GM21360 (cell line): ENCODE data around the gene TNFAIP8.

Experiments
- ATAC-seq: cut with Tn5 transposase; IDR thresholded peaks from one replicate; pipeline ENCODE4 v1.9.1; 2021; ENCODE audit warnings: mild to moderate bottlenecking, moderate library complexity; ENCODE audit not compliant: unreplicated experiment

TNFAIP8 gene

DNA sequence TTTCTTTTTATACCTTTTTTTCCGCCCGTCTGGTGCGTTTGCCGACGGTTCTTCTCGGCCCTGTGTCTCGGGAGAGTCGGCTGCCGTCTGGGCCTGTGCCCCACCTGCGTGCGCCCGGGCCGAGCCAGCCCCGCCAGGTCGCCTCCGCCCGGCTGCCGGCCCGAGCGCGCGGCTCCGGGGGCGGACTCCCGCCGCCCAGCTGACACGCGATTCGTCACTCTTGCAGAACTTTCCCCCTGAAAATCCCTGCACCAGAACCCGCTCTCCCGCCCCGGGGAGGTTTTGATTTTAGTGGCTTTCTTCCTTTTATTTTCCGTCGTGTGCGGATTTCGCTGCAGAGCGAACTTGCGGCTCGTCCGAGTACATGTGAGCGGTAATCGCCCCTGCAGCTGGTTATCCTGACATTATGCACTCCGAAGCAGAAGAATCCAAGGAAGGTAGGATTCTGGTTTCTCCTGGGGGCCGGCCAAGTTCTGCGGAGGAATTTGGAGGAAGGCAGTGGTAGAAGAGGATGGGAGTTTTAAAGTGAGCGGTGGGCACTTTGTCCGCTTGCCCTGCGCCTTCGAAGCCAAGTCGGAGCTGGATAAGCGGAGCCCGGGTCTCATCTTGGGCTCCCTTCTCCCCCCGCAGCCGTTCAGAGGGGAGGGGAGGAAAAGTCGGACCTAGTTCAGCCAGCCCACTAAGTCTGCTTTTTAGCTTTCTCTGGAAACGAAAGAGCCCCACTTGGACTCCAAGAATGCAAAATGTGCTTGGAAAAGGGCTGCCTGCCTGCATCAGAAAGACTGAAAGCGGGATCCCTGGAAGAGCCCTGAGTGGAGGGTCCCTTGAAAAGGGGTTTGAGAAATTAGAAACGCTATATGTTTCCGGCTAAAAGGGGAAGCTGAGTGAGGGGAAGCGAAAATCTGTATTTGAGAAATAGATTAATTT is at the start of gene TNFAIP8:
TNFAIP8 (plus strand) TSS at position 335 of the 927 bp plus-strand sequence; CDS start at position 407, 72 bp downstream.
- peak; percentile 38 for ATAC-seq

GRCh38 chr5:119307170-119307569 is 48.6 kb upstream of the TNFAIP8 start:
- no peak for ATAC-seq

- ATAC-seq, result peak; percentile 5
Measured at GRCh38 chr5:119309326-119309725, 46.5 kb upstream of the TNFAIP8 start.

DNA sequence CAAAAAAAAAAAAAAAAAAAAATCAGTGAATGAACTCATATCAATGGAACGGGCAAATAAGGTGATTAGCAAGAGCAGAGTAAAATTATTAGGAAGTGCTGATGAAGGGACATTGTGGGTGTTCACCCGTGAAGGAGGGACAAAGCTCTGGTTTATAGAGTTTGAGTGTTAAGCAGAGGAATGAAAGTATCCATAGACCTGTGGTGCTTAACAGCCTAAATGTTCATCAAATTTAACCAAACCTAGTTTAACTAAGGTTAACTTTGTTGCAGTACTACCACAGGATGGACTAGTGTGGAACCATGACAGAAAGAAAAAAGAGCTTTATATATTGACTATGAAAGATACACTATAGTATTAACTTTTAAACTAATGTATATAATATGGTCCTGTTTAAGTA is 44.1 kb upstream of the TNFAIP8 start:
- ATAC-seq, result no peak

- no peak for ATAC-seq
Measured at GRCh38 chr5:119312403-119312802, 43.4 kb upstream of the TNFAIP8 start.

- no peak for ATAC-seq
Measured at GRCh38 chr5:119313197-119313596, 42.6 kb upstream of the TNFAIP8 start.

DNA sequence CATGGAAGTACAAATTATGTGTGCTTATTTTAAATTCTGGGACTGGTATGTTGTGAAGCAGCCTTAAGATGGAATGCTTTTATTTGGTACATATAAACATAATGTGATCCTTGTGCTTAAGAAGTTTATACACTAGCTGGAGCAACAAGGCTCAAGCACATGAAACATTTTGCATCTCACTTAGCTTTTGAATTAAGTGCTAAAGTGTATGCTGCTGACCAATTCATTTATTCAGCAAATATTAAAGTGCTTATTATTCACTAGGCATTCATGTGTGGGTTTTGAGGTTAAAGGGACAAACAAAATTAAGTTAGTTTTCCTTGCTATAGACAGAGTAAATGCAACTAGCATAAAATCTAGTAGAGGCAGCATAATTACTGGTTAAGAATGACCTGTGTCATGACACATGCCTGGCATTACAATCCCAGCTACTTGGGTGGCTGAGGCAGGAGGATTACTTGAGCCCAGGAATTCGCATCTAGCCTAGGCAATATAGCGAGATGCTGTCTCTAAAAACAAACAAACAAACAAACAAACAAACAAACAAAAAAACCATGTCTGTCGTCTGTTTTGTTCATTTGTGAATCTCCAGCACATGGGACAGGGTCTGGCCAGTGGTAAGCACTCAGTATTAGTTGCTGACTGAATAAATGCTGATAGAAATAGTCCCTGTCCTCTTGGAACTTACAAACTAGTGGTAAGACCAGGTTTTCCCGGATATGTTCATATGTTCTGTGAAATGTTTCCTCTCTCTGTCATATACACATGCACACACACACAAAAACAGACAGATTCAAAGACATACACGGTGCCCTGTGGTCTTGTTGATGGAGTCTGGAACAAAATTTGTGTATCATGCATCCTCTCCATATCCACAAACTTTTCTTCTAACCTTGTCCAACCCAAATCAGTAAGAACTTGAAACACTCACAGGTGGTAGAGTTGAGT is 41.9 kb upstream of the TNFAIP8 start:
- no peak for ATAC-seq

- ATAC-seq, result peak; percentile 66
Measured at GRCh38 chr5:119315516-119315949, 40.3 kb upstream of the TNFAIP8 start.

GRCh38 chr5:119316086-119316485 is 39.7 kb upstream of the TNFAIP8 start:
- no peak for ATAC-seq

DNA sequence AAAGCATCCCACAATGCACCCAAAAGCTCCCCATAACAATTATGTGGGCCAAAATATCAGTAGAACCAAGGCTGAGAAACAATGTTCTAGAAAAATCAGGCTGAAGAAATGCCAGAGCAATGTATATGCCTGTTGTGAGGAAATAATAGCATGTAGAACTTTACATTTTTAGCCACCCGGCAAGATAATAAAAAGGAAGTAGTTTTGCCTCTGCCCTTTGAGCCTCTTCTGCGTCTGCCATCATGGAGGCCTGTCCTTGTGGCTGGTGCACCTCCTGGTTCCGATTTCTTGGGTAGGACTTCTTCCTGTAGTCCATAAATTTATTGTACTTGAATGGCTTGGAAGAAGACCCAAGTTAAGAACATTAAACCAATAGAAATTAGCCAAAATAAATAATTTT is 38.9 kb upstream of the TNFAIP8 start:
- no peak for ATAC-seq

DNA sequence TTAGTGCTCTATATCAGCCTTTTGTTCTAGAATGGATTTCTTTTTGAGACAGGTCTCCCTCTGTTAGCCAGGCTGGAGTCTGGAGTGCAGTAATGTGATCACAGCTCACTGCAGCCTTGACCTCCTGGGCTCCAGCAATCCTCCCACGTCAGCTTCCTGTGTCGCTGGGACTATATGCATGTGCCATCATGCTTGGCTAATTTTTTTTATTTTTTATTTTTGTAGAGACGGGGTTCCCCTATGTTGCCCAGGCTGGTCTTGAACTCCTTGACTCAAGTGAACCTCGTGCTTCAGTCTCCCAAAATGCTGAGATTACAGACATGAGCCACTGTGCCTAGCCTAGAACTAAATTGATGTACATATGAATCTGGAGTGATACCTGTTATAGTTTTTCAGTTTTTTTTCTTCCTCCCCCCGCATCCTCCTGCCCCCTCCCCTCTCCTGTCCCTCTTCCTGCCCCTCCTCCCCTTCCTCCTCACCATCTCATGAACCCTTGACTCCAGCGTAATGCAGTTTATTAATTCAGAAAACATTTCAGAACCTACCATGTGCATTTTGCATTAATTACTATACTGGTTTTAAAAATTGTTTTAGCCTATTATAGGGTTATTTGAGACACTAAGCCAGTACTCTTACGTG is 37.4 kb upstream of the TNFAIP8 start:
- ATAC-seq, result peak; percentile 34

- ATAC-seq, result no peak
Measured at GRCh38 chr5:119319401-119319800, 36.4 kb upstream of the TNFAIP8 start.

GRCh38 chr5:119319890-119320289 is 35.9 kb upstream of the TNFAIP8 start:
- no peak for ATAC-seq

GRCh38 chr5:119321569-119322311 is 34.1 kb upstream of the TNFAIP8 start:
- no peak for ATAC-seq

GRCh38 chr5:119322312-119322947 is 33.4 kb upstream of the TNFAIP8 start:
- ATAC-seq, result no peak

DNA sequence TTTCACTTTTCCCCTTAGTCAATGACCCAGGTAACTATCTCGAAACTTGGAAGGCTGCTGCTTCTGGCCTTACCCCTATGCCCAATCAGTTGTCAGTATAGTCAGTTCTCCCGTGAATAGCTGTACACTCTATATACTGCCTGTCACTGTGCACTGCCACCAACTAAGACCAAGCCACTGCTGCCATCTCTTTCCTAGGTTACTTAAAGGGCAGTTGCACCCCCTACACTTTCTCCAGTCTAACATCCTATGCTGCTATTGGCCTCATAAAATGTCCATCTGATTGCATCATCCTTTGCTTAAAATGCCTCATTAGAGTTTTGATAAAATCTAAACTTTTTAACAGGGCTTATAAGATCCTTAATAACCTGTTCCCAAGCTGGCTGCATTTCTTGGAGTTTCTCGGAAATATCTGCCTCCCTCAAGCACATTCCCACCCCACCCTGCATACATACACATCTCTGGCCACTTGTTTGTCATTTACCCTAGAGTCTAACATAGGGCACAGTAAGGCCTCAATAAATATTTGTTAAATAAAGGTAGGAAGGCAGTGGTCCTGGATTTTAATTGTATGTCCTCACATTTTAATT is 32.8 kb upstream of the TNFAIP8 start:
- ATAC-seq, result peak; percentile 57

DNA sequence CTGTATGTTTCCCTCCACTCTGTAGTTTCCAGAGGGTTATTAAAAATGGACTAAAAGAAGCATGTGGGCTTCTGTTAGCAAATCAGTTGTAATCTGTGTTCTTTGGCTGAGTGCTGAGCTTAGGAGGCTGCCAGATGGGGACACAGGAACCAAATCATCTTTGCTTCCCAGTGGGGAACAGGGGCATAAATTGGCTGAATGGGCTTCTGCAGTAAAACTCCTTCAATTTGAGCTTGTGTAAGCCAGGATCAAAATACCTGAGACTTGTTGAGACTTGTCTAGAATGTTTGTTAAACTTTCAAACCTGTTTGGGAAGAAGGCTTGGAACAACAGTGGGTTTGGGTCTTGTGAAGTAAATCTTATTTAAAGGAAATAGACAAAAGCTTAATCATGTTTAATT is 32.2 kb upstream of the TNFAIP8 start:
- ATAC-seq, result no peak

- ATAC-seq, result no peak
Measured at GRCh38 chr5:119324842-119325241, 31.0 kb upstream of the TNFAIP8 start.

GRCh38 chr5:119327018-119327417 is 28.8 kb upstream of the TNFAIP8 start:
- ATAC-seq, result no peak
